Astrocyte of the spinal cord (primary cell): ENCODE data around the gene GIMAP1.

Experiments
- DNase-seq: peaks from one replicate; pipeline ENCODE4 v3.0.0; 2011; ENCODE audit warnings: low read depth, low spot score
- H3K4me3 ChIP-seq: 2 replicates; pipeline ENCODE4 v1.5.1; 2011; ENCODE audit warnings: low read depth, mild to moderate bottlenecking, low read length, moderate library complexity
- CTCF ChIP-seq: IDR thresholded peaks from 2 replicates; pipeline ENCODE4 v1.5.1; 2012; ENCODE audit warnings: low read depth, mild to moderate bottlenecking, low read length, inconsistent platforms
- in situ Hi-C: cut with HindIII; loops from 2 replicates; pipeline ENCODE4 v1.10.0; 2017; ENCODE audit warnings: low sequenced_read_pairs

The GIMAP1 gene

GRCh38 chr7:150715738-150716137 is 675 bp upstream of the GIMAP1 start:
- in situ Hi-C loops, result no loop called here
- no peak for DNase-seq
- no peak overlapping the region for H3K4me3 ChIP-seq
- no peak for TF ChIP-seq CTCF

DNA sequence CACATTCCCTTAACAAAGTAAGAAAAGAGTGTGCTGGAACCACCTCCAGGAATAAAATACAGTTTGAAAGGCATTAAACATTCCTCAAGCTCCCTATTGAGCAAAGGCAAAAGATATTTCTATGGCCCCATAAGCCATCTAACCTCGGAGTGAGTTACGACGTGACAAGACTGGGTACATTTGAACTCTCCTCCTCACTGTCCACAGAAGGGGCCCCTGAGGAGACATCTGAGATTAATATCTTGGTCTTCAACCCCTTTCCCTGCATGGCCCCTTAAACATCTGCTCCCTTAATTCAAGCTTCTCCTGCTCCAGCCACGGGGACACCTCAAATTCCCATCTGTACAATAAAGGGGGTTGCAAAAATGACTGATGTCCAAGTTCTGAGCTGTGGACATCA is 526 bp downstream of the GIMAP1 start:
- no peak for TF ChIP-seq CTCF

GRCh38 chr7:150717814-150718420 is 1.5 kb downstream of the GIMAP1 start:
- in situ Hi-C loops, result no loop called here
- no peak overlapping the region for H3K4me3 ChIP-seq
- TF ChIP-seq CTCF, result no peak
- DNase-seq, result no peak

More for the DNA sequence above, 526 bp downstream of the GIMAP1 start:
- no peak overlapping the region for H3K4me3 ChIP-seq
- in situ Hi-C loops, result no loop called here
- DNase-seq, result no peak

GRCh38 chr7:150719436-150719835 is 3.0 kb downstream of the GIMAP1 start:
- in situ Hi-C loops, result no loop called here
- no peak overlapping the region for H3K4me3 ChIP-seq

GRCh38 chr7:150719960-150720891 is 3.8 kb downstream of the GIMAP1 start:
- no peak for DNase-seq
- in situ Hi-C loops, result no loop called here
- H3K4me3 ChIP-seq, result no peak overlapping the region
- no peak for TF ChIP-seq CTCF

More at GRCh38 chr7:150719436-150719835, 3.0 kb downstream of the GIMAP1 start:
- no peak for TF ChIP-seq CTCF
- no peak for DNase-seq

- no peak for DNase-seq
- in situ Hi-C loops, result no loop called here
- no peak overlapping the region for H3K4me3 ChIP-seq
- TF ChIP-seq CTCF, result no peak
These were observed 5.6 kb downstream of the GIMAP1 start for GRCh38 chr7:150721970-150722373.
